Smooth muscle cell (in vitro differentiated cells): ENCODE data around the gene PTEN. TPM values are rescaled to one million over a fixed set of nuclear protein-coding genes. Genes with fewer than 3 reads are reported as not detected.
A peak's percentile ranks its signal among the peaks of the same experiment; 100 is the strongest.

Source experiments
- DNase-seq: peaks from one replicate; lab custom pipeline; 2025; ENCODE audit not compliant: unreplicated experiment; lab: John Stamatoyannopoulos, UW
- H2AFZ ChIP-seq: fragments of 200-600 bp; sonication (generic); 2 replicates; pipeline ENCODE4 v1.6.0; 2016; ENCODE audit warnings: antibody characterized with exemption, low read depth, mild to moderate bottlenecking
- H3F3A ChIP-seq: fragments of 200-600 bp; sonication (generic); 2 replicates; pipeline ENCODE4 v1.6.0; 2017; ENCODE audit warnings: antibody characterized with exemption, low read depth
- H3K27ac ChIP-seq: fragments of 200-600 bp; sonication (generic); 2 replicates; pipeline ENCODE4 v1.5.1; 2016; ENCODE audit warnings: low read depth, mild to moderate bottlenecking
- H3K27me3 ChIP-seq: fragments of 200-600 bp; sonication (generic); 2 replicates; pipeline ENCODE4 v1.6.1; 2016; ENCODE audit warnings: low read depth, mild to moderate bottlenecking
- H3K36me3 ChIP-seq: fragments of 200-600 bp; sonication (generic); 2 replicates; pipeline ENCODE4 v1.5.1; 2016; ENCODE audit warnings: low read depth
- H3K4me1 ChIP-seq: fragments of 200-600 bp; sonication (generic); 2 replicates; pipeline ENCODE4 v1.5.1; 2016; ENCODE audit warnings: low read depth
- H3K4me2 ChIP-seq: fragments of 200-600 bp; sonication (generic); 2 replicates; pipeline ENCODE4 v1.6.0; 2016; ENCODE audit warnings: mild to moderate bottlenecking
- H3K4me3 ChIP-seq: fragments of 200-600 bp; sonication (generic); 2 replicates; pipeline ENCODE4 v1.5.1; 2016; ENCODE audit warnings: mild to moderate bottlenecking
- H3K79me2 ChIP-seq: fragments of 200-600 bp; sonication (generic); 2 replicates; pipeline ENCODE4 v1.6.0; 2016; ENCODE audit warnings: low read depth, mild to moderate bottlenecking
- H3K9ac ChIP-seq: fragments of 200-600 bp; sonication (generic); 2 replicates; pipeline ENCODE4 v1.6.0; 2016; ENCODE audit warnings: low read depth
- H3K9me3 ChIP-seq: fragments of 200-600 bp; sonication (generic); replicated peaks from 2 replicates; pipeline ENCODE4 v1.5.1; 2016; ENCODE audit warnings: low read depth
- H4K20me1 ChIP-seq: fragments of 200-600 bp; sonication (generic); 2 replicates; pipeline ENCODE4 v1.6.0; 2016; ENCODE audit warnings: low read depth
- WGBS: methylation state at CpG from one replicate; pipeline ENCODE4 v1.1.7; 2016; ENCODE audit warnings: low lambda C conversion rate; 5-methylcytosine and 5-hydroxymethylcytosine counted together
- polyA plus RNA-seq: library from polyadenylated mRNA; unstranded; fragments of >200 nt; fragmentation: Nextera tagmentation; extraction: Ambion mirVana; gene quantifications from 2 replicates; pipeline ENCODE4 v1.2.1, GENCODE V29; 2016
- total RNA-seq: library from RNA; depleted of rRNA; stranded (reverse); fragments of >200 nt; gene quantifications from 2 replicates; pipeline ENCODE4 v1.2.3, GENCODE V29; 2014
- TF ChIP-seq, protein P1 (sequence below): fragments of 200-600 bp; sonication (generic); IDR thresholded peaks from 2 replicates; pipeline ENCODE4 v1.5.1; 2017; ENCODE audit warnings: borderline replicate concordance, mild to moderate bottlenecking, antibody characterized with exemption; ENCODE audit not compliant: insufficient read depth, poor library complexity, severe bottlenecking

PTEN gene
- total and polyA plus RNA-seq, 2 experiments from 2014 or later, result 30.6 to 78.3 TPM

DNA sequence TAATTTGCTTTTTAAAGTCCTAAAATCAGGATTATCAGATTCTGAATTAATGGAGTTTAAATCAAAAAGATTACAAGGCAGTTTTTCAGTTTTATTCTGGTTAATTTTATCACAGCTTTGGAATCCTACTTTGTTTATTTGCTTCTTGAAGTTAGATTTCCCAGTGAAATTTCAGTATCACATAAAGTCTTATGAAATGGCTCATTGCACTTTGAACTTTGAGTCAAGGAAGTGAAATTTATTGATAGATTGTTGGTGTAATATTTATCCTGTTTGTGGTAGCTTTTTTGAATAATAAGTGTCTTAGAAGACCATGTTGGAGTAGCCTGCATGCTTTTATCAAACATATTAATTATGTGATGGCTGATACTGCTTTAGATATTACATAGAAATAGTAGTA lies 92.6 kb downstream of the PTEN start:
- no peak overlapping the region for H3K27ac ChIP-seq
- H4K20me1 ChIP-seq, result peaks cover 30% of the 10 kb centered on the region
- H3K27me3 ChIP-seq, result no peaks in the 10 kb centered on the region
- TF ChIP-seq, protein P1, sequence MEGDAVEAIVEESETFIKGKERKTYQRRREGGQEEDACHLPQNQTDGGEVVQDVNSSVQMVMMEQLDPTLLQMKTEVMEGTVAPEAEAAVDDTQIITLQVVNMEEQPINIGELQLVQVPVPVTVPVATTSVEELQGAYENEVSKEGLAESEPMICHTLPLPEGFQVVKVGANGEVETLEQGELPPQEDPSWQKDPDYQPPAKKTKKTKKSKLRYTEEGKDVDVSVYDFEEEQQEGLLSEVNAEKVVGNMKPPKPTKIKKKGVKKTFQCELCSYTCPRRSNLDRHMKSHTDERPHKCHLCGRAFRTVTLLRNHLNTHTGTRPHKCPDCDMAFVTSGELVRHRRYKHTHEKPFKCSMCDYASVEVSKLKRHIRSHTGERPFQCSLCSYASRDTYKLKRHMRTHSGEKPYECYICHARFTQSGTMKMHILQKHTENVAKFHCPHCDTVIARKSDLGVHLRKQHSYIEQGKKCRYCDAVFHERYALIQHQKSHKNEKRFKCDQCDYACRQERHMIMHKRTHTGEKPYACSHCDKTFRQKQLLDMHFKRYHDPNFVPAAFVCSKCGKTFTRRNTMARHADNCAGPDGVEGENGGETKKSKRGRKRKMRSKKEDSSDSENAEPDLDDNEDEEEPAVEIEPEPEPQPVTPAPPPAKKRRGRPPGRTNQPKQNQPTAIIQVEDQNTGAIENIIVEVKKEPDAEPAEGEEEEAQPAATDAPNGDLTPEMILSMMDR, result no peak
- no peak overlapping the region for H3K9ac ChIP-seq
- no peak overlapping the region for H3K4me2 ChIP-seq
- no peaks in the 10 kb centered on the region for H3K4me1 ChIP-seq
- H2AFZ ChIP-seq, result no peak overlapping the region
- H3F3A ChIP-seq, result peaks cover 3% of the 10 kb centered on the region
- H3K4me3 ChIP-seq, result no peak overlapping the region
- H3K36me3 ChIP-seq, result peaks cover 23% of the 10 kb centered on the region
- no peaks in the 10 kb centered on the region for H3K9me3 ChIP-seq
- DNase-seq, result no peak
- H3K79me2 ChIP-seq, result peaks cover 26% of the 10 kb centered on the region

DNA sequence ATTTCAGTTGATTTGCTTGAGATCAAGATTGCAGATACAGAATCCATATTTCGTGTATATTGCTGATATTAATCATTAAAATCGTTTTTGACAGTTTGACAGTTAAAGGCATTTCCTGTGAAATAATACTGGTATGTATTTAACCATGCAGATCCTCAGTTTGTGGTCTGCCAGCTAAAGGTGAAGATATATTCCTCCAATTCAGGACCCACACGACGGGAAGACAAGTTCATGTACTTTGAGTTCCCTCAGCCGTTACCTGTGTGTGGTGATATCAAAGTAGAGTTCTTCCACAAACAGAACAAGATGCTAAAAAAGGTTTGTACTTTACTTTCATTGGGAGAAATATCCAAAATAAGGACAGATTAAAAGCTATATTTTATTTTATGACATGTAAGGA lies 94.3 kb downstream of the PTEN start:
- Histone ChIP-seq H2AFZ (no peak overlapping the region), H3K79me2 (peaks cover 22% of the 10 kb centered on the region), H3K4me1 (no peaks in the 10 kb centered on the region), H3F3A (peaks cover 3% of the 10 kb centered on the region), H3K9me3 (no peaks in the 10 kb centered on the region), H3K9ac (no peak overlapping the region), H3K27me3 (no peaks in the 10 kb centered on the region), H3K4me2 (no peak overlapping the region), H4K20me1 (peaks cover 28% of the 10 kb centered on the region), H3K4me3 (no peak overlapping the region), H3K27ac (no peak overlapping the region), H3K36me3 (peaks cover 23% of the 10 kb centered on the region)
- no peak for DNase-seq
- TF ChIP-seq, protein P1, result no peak
- 95% methylated on average over 5 of the region's 5 CpGs for WGBS

DNA sequence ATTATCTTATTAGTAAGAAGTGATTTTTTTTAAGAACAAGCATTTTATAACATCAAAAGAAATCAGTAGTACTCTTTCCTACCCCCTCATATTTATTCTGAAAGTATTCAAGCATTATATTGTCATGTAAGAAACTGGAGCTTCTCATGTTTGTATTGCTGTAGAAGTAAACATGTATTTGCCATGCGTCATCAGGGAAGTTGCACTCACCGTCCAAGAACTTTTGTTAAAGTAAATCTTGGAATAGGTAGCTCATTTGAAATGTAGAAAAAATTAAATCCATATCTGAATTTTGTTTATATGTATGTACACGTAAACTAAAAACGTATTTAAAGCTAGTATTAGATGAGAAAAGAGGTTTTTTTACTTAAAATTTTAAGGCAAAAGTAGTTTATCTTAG lies 96.8 kb downstream of the PTEN start:
- H3F3A ChIP-seq, result peaks cover 3% of the 10 kb centered on the region
- H3K4me1 ChIP-seq, result no peaks in the 10 kb centered on the region
- WGBS, result 83% methylated on average over 4 of the region's 4 CpGs
- H3K4me2 ChIP-seq, result no peak overlapping the region
- H3K79me2 ChIP-seq, result peaks cover 19% of the 10 kb centered on the region
- H3K9ac ChIP-seq, result no peak overlapping the region
- H3K36me3 ChIP-seq, result peaks cover 21% of the 10 kb centered on the region
- no peak overlapping the region for H3K4me3 ChIP-seq
- peaks cover 23% of the 10 kb centered on the region for H4K20me1 ChIP-seq
- H2AFZ ChIP-seq, result no peak overlapping the region
- TF ChIP-seq, protein P1, result no peak
- no peak for DNase-seq
- no peaks in the 10 kb centered on the region for H3K9me3 ChIP-seq
- H3K27me3 ChIP-seq, result no peaks in the 10 kb centered on the region
- H3K27ac ChIP-seq, result peak overlapping the region; percentile 70

DNA sequence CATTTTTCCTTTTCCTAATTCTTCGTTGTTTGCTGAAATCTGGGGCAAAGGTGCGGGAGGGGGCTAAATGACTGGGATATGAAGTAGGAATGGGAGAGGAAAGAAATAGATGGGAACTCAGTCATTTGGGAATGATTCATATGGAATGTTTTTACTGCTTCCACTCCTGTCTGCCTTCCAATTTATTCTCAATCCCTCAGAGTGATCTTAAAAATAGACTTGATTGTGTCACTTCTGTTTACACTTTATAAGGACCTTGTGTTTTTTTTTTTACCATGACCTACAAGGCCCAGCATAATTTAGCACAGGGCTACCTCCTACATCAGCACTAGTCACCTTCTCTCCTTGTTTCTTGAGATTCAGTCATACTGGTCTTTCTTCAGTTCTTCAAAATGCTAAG lies 97.9 kb downstream of the PTEN start:
- H3K9ac ChIP-seq, result no peak overlapping the region
- H3K79me2 ChIP-seq, result peaks cover 10% of the 10 kb centered on the region
- no peak overlapping the region for H2AFZ ChIP-seq
- H3K4me2 ChIP-seq, result peak overlapping the region; percentile 38
- no peaks in the 10 kb centered on the region for H3K4me1 ChIP-seq
- H3K4me3 ChIP-seq, result no peak overlapping the region
- DNase-seq, result no peak
- peaks cover 3% of the 10 kb centered on the region for H3F3A ChIP-seq
- peaks cover 19% of the 10 kb centered on the region for H4K20me1 ChIP-seq
- TF ChIP-seq, protein P1, result no peak
- 46% methylated on average over 2 of the region's 2 CpGs for WGBS
- peaks cover 18% of the 10 kb centered on the region for H3K36me3 ChIP-seq
- H3K9me3 ChIP-seq, result no peaks in the 10 kb centered on the region
- no peaks in the 10 kb centered on the region for H3K27me3 ChIP-seq
- H3K27ac ChIP-seq, result peak overlapping the region; percentile 70
